Mesenchymal stem cell (in vitro differentiated cells and primary cell): ENCODE results near the gene ALCAM.

ENCODE experiments used
- DNase-seq: peaks from one replicate; pipeline ENCODE4 v3.0.0-alpha.2; 2013
- H2AFZ ChIP-seq: one replicate; pipeline ENCODE4 v1.6.1; 2013; ENCODE audit warnings: low read depth, mild to moderate bottlenecking, control low read depth, inconsistent platforms, low read length, moderate library complexity
- H2AK5ac ChIP-seq: 2 replicates; pipeline ENCODE4 v1.6.1; 2013; ENCODE audit warnings: low read length, moderate library complexity, mild to moderate bottlenecking, inconsistent platforms; ENCODE audit not compliant: severe bottlenecking
- H2BK120ac ChIP-seq: one replicate; pipeline ENCODE4 v1.6.1; 2013; ENCODE audit warnings: low read depth, mild to moderate bottlenecking, inconsistent platforms, low read length, moderate library complexity
- H2BK12ac ChIP-seq, 2 experiments: one replicate each; pipeline ENCODE4 v1.6.1; 2013; ENCODE audit warnings: inconsistent platforms in 2 of 2, low read length in 2 of 2, mild to moderate bottlenecking in 2 of 2, moderate library complexity in 2 of 2, control low read depth in 1 of 2
- H2BK15ac ChIP-seq: one replicate; pipeline ENCODE4 v1.6.1; 2013; ENCODE audit warnings: mild to moderate bottlenecking, low read depth, inconsistent platforms; ENCODE audit not compliant: poor library complexity, severe bottlenecking
- H2BK5ac ChIP-seq: 2 replicates; pipeline ENCODE4 v1.6.1; 2013; ENCODE audit warnings: low read depth, mild to moderate bottlenecking, low read length, control low read depth, inconsistent platforms; ENCODE audit not compliant: poor library complexity, severe bottlenecking
- H3K14ac ChIP-seq, 2 experiments: one replicate each; pipeline ENCODE4 v1.6.1; 2013; ENCODE audit warnings: inconsistent platforms in 2 of 2, low read length in 2 of 2, control low read depth in 1 of 2, mild to moderate bottlenecking in 1 of 2, moderate library complexity in 1 of 2
- H3K18ac ChIP-seq, 2 experiments: one replicate each; pipeline ENCODE4 v1.6.1; 2013; ENCODE audit warnings: inconsistent platforms in 2 of 2, low read length in 2 of 2, control low read depth in 1 of 2, low read depth in 1 of 2, mild to moderate bottlenecking in 1 of 2
- H3K23ac ChIP-seq, 2 experiments: one replicate each; pipeline ENCODE4 v1.6.1; 2013; ENCODE audit warnings: inconsistent platforms in 2 of 2, low read length in 2 of 2, mild to moderate bottlenecking in 2 of 2, moderate library complexity in 2 of 2, control low read depth in 1 of 2
- H3K27ac ChIP-seq: 2 replicates; pipeline ENCODE4 v1.5.1; 2013; ENCODE audit warnings: mild to moderate bottlenecking, moderate library complexity, low read length, control low read depth, inconsistent platforms; ENCODE audit not compliant: poor library complexity, severe bottlenecking
- H3K27me3 ChIP-seq, 2 experiments: 2 replicates each; pipeline versions ENCODE4 v1.6.1 to v1.7.0; 2013; ENCODE audit warnings: low read length in 2 of 2, mild to moderate bottlenecking in 2 of 2, moderate library complexity in 2 of 2, control low read depth in 1 of 2, inconsistent platforms in 1 of 2; ENCODE audit not compliant: control insufficient read depth in 1 of 2, insufficient read depth in 1 of 2
- H3K36me3 ChIP-seq, 2 experiments: 2 replicates each; pipeline versions ENCODE4 v1.6.1 to v1.7.0; 2013; ENCODE audit warnings: low read length in 2 of 2, control low read depth in 1 of 2, inconsistent platforms in 1 of 2, low read depth in 1 of 2, mild to moderate bottlenecking in 1 of 2; ENCODE audit not compliant: insufficient read depth in 2 of 2, control insufficient read depth in 1 of 2
- H3K4ac ChIP-seq, 2 experiments: one replicate each; pipeline ENCODE4 v1.6.1; 2013; ENCODE audit warnings: inconsistent platforms in 2 of 2, low read length in 2 of 2, mild to moderate bottlenecking in 2 of 2, moderate library complexity in 2 of 2, control low read depth in 1 of 2, low read depth in 1 of 2
- H3K4me1 ChIP-seq: 2 replicates; pipeline ENCODE4 v1.6.1; 2013; ENCODE audit warnings: low read depth, low read length, control low read depth; ENCODE audit not compliant: control insufficient read depth, insufficient read depth
- H3K4me2 ChIP-seq: 2 replicates; pipeline ENCODE4 v1.6.1; 2013; ENCODE audit warnings: low read length, mild to moderate bottlenecking, inconsistent platforms; ENCODE audit not compliant: poor library complexity, severe bottlenecking
- H3K4me3 ChIP-seq, 2 experiments: 2 replicates each; pipeline versions ENCODE4 v1.5.1 to v1.7.0; 2013; ENCODE audit warnings: low read length in 2 of 2, mild to moderate bottlenecking in 2 of 2, control low read depth in 1 of 2, low read depth in 1 of 2; ENCODE audit not compliant: insufficient read depth in 1 of 2
- H3K79me1 ChIP-seq: replicated peaks from 2 replicates; pipeline ENCODE4 v1.6.1; 2013; ENCODE audit warnings: mild to moderate bottlenecking, control low read depth, low read length, inconsistent platforms; ENCODE audit not compliant: poor library complexity, severe bottlenecking
- H3K9ac ChIP-seq: 2 replicates; pipeline ENCODE4 v1.7.0; 2013; ENCODE audit warnings: mild to moderate bottlenecking, low read length, moderate library complexity
- H3K9me3 ChIP-seq: 2 replicates; pipeline ENCODE4 v1.7.0; 2013; ENCODE audit warnings: mild to moderate bottlenecking, low read length; ENCODE audit not compliant: control insufficient read depth
- H4K8ac ChIP-seq: one replicate; pipeline ENCODE4 v1.6.1; 2013; ENCODE audit warnings: inconsistent platforms, mild to moderate bottlenecking, low read length, moderate library complexity
- H4K91ac ChIP-seq: one replicate; pipeline ENCODE4 v1.6.1; 2013; ENCODE audit warnings: mild to moderate bottlenecking, low read length, inconsistent platforms
- WGBS: methylation state at CpG from one replicate; pipeline ENCODE4 v1.1.7; 2013; ENCODE audit warnings: mixed read lengths; 5-methylcytosine and 5-hydroxymethylcytosine counted together

ALCAM gene

GRCh38 chr3:105356396-105356795 is 10.3 kb upstream of the ALCAM start:
- no peaks in the 10 kb centered on the region for H3K36me3 ChIP-seq
- H2AFZ ChIP-seq: no peak overlapping the region
- no peak overlapping the region for H4K91ac ChIP-seq
- H3K9ac ChIP-seq: no peak overlapping the region
- no peak overlapping the region for H2BK12ac ChIP-seq
- no peak overlapping the region for H3K14ac ChIP-seq
- H2BK120ac ChIP-seq: no peak overlapping the region
- peak overlapping the region in 1 of 2 experiments; percentile 47 for H3K4ac ChIP-seq
- no peak overlapping the region for H3K4me3 ChIP-seq
- no peak overlapping the region for H3K27ac ChIP-seq
- H3K18ac ChIP-seq: no peak overlapping the region
- no peak overlapping the region for H3K23ac ChIP-seq
- no peak overlapping the region for H2BK15ac ChIP-seq
- no peak overlapping the region for H3K4me2 ChIP-seq
- no peaks in the 10 kb centered on the region for H3K9me3 ChIP-seq
- no peaks in the 10 kb centered on the region for H3K27me3 ChIP-seq
- H2AK5ac ChIP-seq: no peak overlapping the region
- H2BK5ac ChIP-seq: no peak overlapping the region
- no peaks in the 10 kb centered on the region for H3K79me1 ChIP-seq
- no peaks in the 10 kb centered on the region for H3K4me1 ChIP-seq
- no peak overlapping the region for H4K8ac ChIP-seq
- DNase-seq: no peak
- WGBS: 100% methylated on average over 1 of the region's 2 CpGs

GRCh38 chr3:105356988-105357387 is 9.7 kb upstream of the ALCAM start:
- Histone ChIP-seq H3K4ac (peak overlapping the region in 1 of 2 experiments; percentile 24), H4K91ac (no peak overlapping the region), H3K14ac (no peak overlapping the region), H3K23ac (no peak overlapping the region), H3K27me3 (no peaks in the 10 kb centered on the region), H3K27ac (no peak overlapping the region), H3K9me3 (no peaks in the 10 kb centered on the region), H4K8ac (no peak overlapping the region), H3K18ac (no peak overlapping the region), H3K79me1 (no peaks in the 10 kb centered on the region), H3K36me3 (no peaks in the 10 kb centered on the region), H3K4me3 (no peak overlapping the region), H3K4me1 (no peaks in the 10 kb centered on the region), H3K4me2 (no peak overlapping the region), H2BK5ac (no peak overlapping the region), H2AK5ac (no peak overlapping the region), H3K9ac (no peak overlapping the region), H2BK120ac (no peak overlapping the region), H2BK15ac (no peak overlapping the region), H2BK12ac (no peak overlapping the region), H2AFZ (no peak overlapping the region)
- DNase-seq: no peak
- 100% methylated on average over 1 of the region's 1 CpG for WGBS

- Histone ChIP-seq H3K36me3 (no peaks in the 10 kb centered on the region), H3K4me1 (no peaks in the 10 kb centered on the region), H3K27me3 (no peaks in the 10 kb centered on the region), H3K79me1 (no peaks in the 10 kb centered on the region), H4K91ac (no peak overlapping the region), H3K9me3 (no peaks in the 10 kb centered on the region), H3K9ac (peak overlapping the region; percentile 54), H3K4me3 (peak overlapping the region in 1 of 2 experiments; percentile 12), H3K27ac (peak overlapping the region; percentile 2), H2BK12ac (no peak overlapping the region), H2BK15ac (no peak overlapping the region), H2AFZ (no peak overlapping the region), H2BK120ac (no peak overlapping the region), H3K4me2 (no peak overlapping the region), H3K4ac (no peak overlapping the region), H3K18ac (no peak overlapping the region), H3K14ac (no peak overlapping the region), H2BK5ac (no peak overlapping the region), H2AK5ac (no peak overlapping the region), H4K8ac (no peak overlapping the region), H3K23ac (no peak overlapping the region)
- 84% methylated on average over 5 of the region's 5 CpGs for WGBS
- DNase-seq: peak; percentile 68
Measured at GRCh38 chr3:105359098-105359762, 7.5 kb upstream of the ALCAM start.

GRCh38 chr3:105360003-105360402 is 6.7 kb upstream of the ALCAM start:
- 93% methylated on average over 2 of the region's 2 CpGs for WGBS

More at GRCh38 chr3:105360003-105360402, 6.7 kb upstream of the ALCAM start:
- H3K27ac ChIP-seq: no peak overlapping the region
- H2BK120ac ChIP-seq: no peak overlapping the region
- no peak overlapping the region for H3K23ac ChIP-seq
- DNase-seq: no peak
- H3K18ac ChIP-seq: peak overlapping the region in 1 of 2 experiments; percentile 71
- peak overlapping the region in 1 of 2 experiments; percentile 37 for H2BK12ac ChIP-seq
- H2AFZ ChIP-seq: no peak overlapping the region
- no peak overlapping the region for H2BK15ac ChIP-seq
- H3K4me3 ChIP-seq: no peak overlapping the region
- no peak overlapping the region for H4K8ac ChIP-seq
- no peaks in the 10 kb centered on the region for H3K36me3 ChIP-seq
- no peak overlapping the region for H3K9ac ChIP-seq
- H3K4me2 ChIP-seq: no peak overlapping the region
- no peak overlapping the region for H3K14ac ChIP-seq
- H3K4me1 ChIP-seq: no peaks in the 10 kb centered on the region
- H3K4ac ChIP-seq: no peak overlapping the region
- H3K9me3 ChIP-seq: no peaks in the 10 kb centered on the region
- H3K79me1 ChIP-seq: no peaks in the 10 kb centered on the region
- H3K27me3 ChIP-seq: no peaks in the 10 kb centered on the region
- no peak overlapping the region for H2AK5ac ChIP-seq
- H4K91ac ChIP-seq: no peak overlapping the region
- no peak overlapping the region for H2BK5ac ChIP-seq
